ENCODE measurements around the gene SLCO4A1. TPM values are rescaled to one million over a fixed set of nuclear protein-coding genes. Genes with fewer than 3 reads are reported as not detected.

SLCO4A1 gene
- total and polyA plus RNA-seq, 9 of the 15 experiments (the other 6 are each of a cell fraction or from before 2014, with no cell fraction given): 1.6 to 21.9 (median 12.8) TPM

- 1% methylated on average over 11 of the region's 11 CpGs for WGBS (ENCODE audit: insufficient coverage, low coverage, missing lambda C conversion rate)
- no peak for FAIRE-seq
- H3K9me3 ChIP-seq (replicated peaks; ENCODE audit: control insufficient read depth, insufficient read depth, low read depth, low read length): no peaks in the 10 kb centered on the region
- H3K4me1 ChIP-seq (replicated peaks in 1 of 2; ENCODE audit: control insufficient read depth in 2 of 2, insufficient read depth in 2 of 2, low read length in 2 of 2): peaks cover 0 to 23% of the 10 kb centered on the region in 2 experiments; a peak in 4 of 5 replicates
- DNase-seq (ENCODE audit: extremely low read depth in 1 of 4, low spot score in 3 of 4): no peak
- H4K20me1 ChIP-seq (replicated peaks; ENCODE audit: control insufficient read depth, insufficient read depth, low read length): peaks cover 14% of the 10 kb centered on the region; the same call in 1 of the 2 replicates
- BruUV-seq (replicated peaks): no TSS peak
- POLR2A ChIA-PET: interaction anchor here (0.6 kb wide), 2 partner anchors 10 to 64 kb away, joined by 3 to 4 read pairs; no protein-coding TSS in a partner anchor
- no peak overlapping the region for H3K4me3 ChIP-seq
- peaks cover 55 to 98% of the 10 kb centered on the region in 2 experiments for H3K27me3 ChIP-seq (ENCODE audit: control insufficient read depth in 2 of 2, insufficient read depth in 2 of 2, low read length in 2 of 2)
- H2AFZ ChIP-seq (ENCODE audit: low read depth, low read length): no peak overlapping the region
- CTCF ChIA-PET (ENCODE audit: low intra/inter-chr PET ratio): no interaction called here
- in situ Hi-C loops (cut with MboI): no loop called here
- no peak overlapping the region for H3K9ac ChIP-seq (ENCODE audit: insufficient read depth in 1 of 2, low read depth in 2 of 2, low read length in 2 of 2)
- H3K79me2 ChIP-seq (ENCODE audit: control insufficient read depth, insufficient read depth, low read length): no peaks in the 10 kb centered on the region
- H3K4me2 ChIP-seq (ENCODE audit: insufficient read depth, low read length): no peak overlapping the region
- intact Hi-C loops (cut with micrococcal nuclease): no loop called here
- no peaks in the 10 kb centered on the region for H3K9me1 ChIP-seq (ENCODE audit: control insufficient read depth, insufficient read depth, low read length)
- no peak for ATAC-seq
- TF ChIP-seq THRAP3 (IDR thresholded peaks at IDR 0.05; ENCODE audit: borderline replicate concordance) (no peak), RCOR1 (IDR thresholded peaks at IDR 0.05; ENCODE audit: borderline replicate concordance in 1 of 2, low read depth in 2 of 2, low read length in 2 of 2) (no peak), ELF1 (tag; IDR thresholded peaks at IDR 0.05) (no peak), HMG20B (CRISPR knock-in tag; IDR thresholded peaks at IDR 0.05) (no peak), CEBPZ (IDR thresholded peaks at IDR 0.05; ENCODE audit: borderline replicate concordance, low read depth, low read length) (no peak), CBX2 (IDR thresholded peaks at IDR 0.05; ENCODE audit: insufficient read depth, low read length, poor library complexity, severe bottlenecking) (no peak), HSF4 (CRISPR knock-in tag; IDR thresholded peaks at IDR 0.05; ENCODE audit: borderline replicate concordance) (no peak), ZNF586 (CRISPR knock-in tag; conservative IDR thresholded peaks at IDR 0.05) (no peak), RHOXF2B (CRISPR knock-in tag; conservative IDR thresholded peaks at IDR 0.05) (no peak)
- TF ChIP-seq, protein P1, sequence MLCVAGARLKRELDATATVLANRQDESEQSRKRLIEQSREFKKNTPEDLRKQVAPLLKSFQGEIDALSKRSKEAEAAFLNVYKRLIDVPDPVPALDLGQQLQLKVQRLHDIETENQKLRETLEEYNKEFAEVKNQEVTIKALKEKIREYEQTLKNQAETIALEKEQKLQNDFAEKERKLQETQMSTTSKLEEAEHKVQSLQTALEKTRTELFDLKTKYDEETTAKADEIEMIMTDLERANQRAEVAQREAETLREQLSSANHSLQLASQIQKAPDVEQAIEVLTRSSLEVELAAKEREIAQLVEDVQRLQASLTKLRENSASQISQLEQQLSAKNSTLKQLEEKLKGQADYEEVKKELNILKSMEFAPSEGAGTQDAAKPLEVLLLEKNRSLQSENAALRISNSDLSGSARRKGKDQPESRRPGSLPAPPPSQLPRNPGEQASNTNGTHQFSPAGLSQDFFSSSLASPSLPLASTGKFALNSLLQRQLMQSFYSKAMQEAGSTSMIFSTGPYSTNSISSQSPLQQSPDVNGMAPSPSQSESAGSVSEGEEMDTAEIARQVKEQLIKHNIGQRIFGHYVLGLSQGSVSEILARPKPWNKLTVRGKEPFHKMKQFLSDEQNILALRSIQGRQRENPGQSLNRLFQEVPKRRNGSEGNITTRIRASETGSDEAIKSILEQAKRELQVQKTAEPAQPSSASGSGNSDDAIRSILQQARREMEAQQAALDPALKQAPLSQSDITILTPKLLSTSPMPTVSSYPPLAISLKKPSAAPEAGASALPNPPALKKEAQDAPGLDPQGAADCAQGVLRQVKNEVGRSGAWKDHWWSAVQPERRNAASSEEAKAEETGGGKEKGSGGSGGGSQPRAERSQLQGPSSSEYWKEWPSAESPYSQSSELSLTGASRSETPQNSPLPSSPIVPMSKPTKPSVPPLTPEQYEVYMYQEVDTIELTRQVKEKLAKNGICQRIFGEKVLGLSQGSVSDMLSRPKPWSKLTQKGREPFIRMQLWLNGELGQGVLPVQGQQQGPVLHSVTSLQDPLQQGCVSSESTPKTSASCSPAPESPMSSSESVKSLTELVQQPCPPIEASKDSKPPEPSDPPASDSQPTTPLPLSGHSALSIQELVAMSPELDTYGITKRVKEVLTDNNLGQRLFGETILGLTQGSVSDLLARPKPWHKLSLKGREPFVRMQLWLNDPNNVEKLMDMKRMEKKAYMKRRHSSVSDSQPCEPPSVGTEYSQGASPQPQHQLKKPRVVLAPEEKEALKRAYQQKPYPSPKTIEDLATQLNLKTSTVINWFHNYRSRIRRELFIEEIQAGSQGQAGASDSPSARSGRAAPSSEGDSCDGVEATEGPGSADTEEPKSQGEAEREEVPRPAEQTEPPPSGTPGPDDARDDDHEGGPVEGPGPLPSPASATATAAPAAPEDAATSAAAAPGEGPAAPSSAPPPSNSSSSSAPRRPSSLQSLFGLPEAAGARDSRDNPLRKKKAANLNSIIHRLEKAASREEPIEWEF (CRISPR knock-in tag; IDR thresholded peaks at IDR 0.05): no peak
- no peaks in the 10 kb centered on the region for H3K36me3 ChIP-seq (ENCODE audit: control insufficient read depth, insufficient read depth, low read length)
- no peak overlapping the region for H3K27ac ChIP-seq (ENCODE audit: extremely low read depth, low read depth, low read length)
These were observed 59.7 kb downstream of the SLCO4A1 start for GRCh38 chr20:62702013-62702300.

Data from K562 (cell line).